Liver (tissue), 3 donors: ENCODE data around the gene PPP1R13B.

ENCODE experiments used
- EGR1 ChIP-seq, 2 donors: IDR thresholded peaks; 2 replicates each; pipeline ENCODE4 v1.6.1; 2016 to 2018; ENCODE audit warnings: antibody characterized with exemption in 2 of 2, low read depth in 2 of 2
- FOXA2 ChIP-seq: IDR thresholded peaks from 2 replicates; pipeline ENCODE4 v1.6.1; 2016; ENCODE audit warnings: antibody characterized with exemption
- GABPA ChIP-seq, 2 donors: IDR thresholded peaks in 1 of 2; conservative IDR thresholded peaks in 1 of 2; 2 replicates each; pipeline ENCODE4 v1.6.1; 2016; ENCODE audit warnings: antibody characterized with exemption in 2 of 2, mild to moderate bottlenecking in 1 of 2, moderate library complexity in 1 of 2
- MAX ChIP-seq: IDR thresholded peaks from 2 replicates; pipeline ENCODE4 v1.6.1; 2016; ENCODE audit warnings: antibody characterized with exemption
- RAD21 ChIP-seq, 2 donors: IDR thresholded peaks; 2 replicates each; pipeline ENCODE4 v1.6.1; 2016; ENCODE audit warnings: antibody characterized with exemption in 2 of 2, mild to moderate bottlenecking in 2 of 2
- REST ChIP-seq: IDR thresholded peaks from 2 replicates; pipeline ENCODE4 v1.6.1; 2016; ENCODE audit warnings: antibody characterized with exemption, mild to moderate bottlenecking
- RXRA ChIP-seq, 2 donors: IDR thresholded peaks; 2 replicates each; pipeline ENCODE4 v1.6.1; 2017 to 2018; ENCODE audit warnings: antibody characterized with exemption in 2 of 2, mild to moderate bottlenecking in 1 of 2
- SP1 ChIP-seq: IDR thresholded peaks from 2 replicates; pipeline ENCODE4 v1.6.1; 2018; ENCODE audit warnings: antibody characterized with exemption, mild to moderate bottlenecking
- YY1 ChIP-seq: IDR thresholded peaks from 2 replicates; pipeline ENCODE4 v1.6.1; 2016; ENCODE audit warnings: antibody characterized with exemption, mild to moderate bottlenecking
- TF ChIP-seq, protein P1 (sequence below): fragments of 150-350 bp; IDR thresholded peaks from 2 replicates; pipeline ENCODE4 v1.5.1; 2017; ENCODE audit warnings: improper control_type of control experiment, low read depth, low read length; ENCODE audit not compliant: missing input control
- TF ChIP-seq, protein P2 (sequence below): IDR thresholded peaks from 2 replicates; pipeline ENCODE4 v1.6.1; 2016; ENCODE audit warnings: antibody characterized with exemption
- donor health status: healthy.
- donor health status: healthy.

- TF ChIP-seq, protein P1, sequence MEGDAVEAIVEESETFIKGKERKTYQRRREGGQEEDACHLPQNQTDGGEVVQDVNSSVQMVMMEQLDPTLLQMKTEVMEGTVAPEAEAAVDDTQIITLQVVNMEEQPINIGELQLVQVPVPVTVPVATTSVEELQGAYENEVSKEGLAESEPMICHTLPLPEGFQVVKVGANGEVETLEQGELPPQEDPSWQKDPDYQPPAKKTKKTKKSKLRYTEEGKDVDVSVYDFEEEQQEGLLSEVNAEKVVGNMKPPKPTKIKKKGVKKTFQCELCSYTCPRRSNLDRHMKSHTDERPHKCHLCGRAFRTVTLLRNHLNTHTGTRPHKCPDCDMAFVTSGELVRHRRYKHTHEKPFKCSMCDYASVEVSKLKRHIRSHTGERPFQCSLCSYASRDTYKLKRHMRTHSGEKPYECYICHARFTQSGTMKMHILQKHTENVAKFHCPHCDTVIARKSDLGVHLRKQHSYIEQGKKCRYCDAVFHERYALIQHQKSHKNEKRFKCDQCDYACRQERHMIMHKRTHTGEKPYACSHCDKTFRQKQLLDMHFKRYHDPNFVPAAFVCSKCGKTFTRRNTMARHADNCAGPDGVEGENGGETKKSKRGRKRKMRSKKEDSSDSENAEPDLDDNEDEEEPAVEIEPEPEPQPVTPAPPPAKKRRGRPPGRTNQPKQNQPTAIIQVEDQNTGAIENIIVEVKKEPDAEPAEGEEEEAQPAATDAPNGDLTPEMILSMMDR = no peak
- TF ChIP-seq YY1 = no peak
- TF ChIP-seq EGR1 (IDR thresholded peaks at IDR 0.05; ENCODE audit: low read depth in 2 of 2) = no peak
- TF ChIP-seq RXRA (IDR thresholded peaks at IDR 0.05) = no peak
- TF ChIP-seq RAD21 (IDR thresholded peaks at IDR 0.05) = no peak
- no peak for TF ChIP-seq GABPA (IDR thresholded peaks at IDR 0.05 in 1 of 2, conservative IDR thresholded peaks at IDR 0.05 in 1 of 2)
- TF ChIP-seq, protein P2, sequence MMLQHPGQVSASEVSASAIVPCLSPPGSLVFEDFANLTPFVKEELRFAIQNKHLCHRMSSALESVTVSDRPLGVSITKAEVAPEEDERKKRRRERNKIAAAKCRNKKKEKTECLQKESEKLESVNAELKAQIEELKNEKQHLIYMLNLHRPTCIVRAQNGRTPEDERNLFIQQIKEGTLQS = no peak
- no peak for TF ChIP-seq MAX
- TF ChIP-seq SP1 = no peak
- TF ChIP-seq FOXA2 = no peak
- TF ChIP-seq REST = no peak
These were observed 111.4 kb downstream of the PPP1R13B start for GRCh38 chr14:103735815-103736545.
